Amniotic epithelial cell (primary cell): ENCODE data around the gene AGK.
A peak's percentile ranks its signal among the peaks of the same experiment; 100 is the strongest.

ENCODE experiments used
- DNase-seq: peaks from one replicate; pipeline ENCODE4 v3.0.0-alpha.2; 2010; ENCODE audit warnings: low read depth

AGK gene

GRCh38 chr7:141648276-141649114, 97.3 kb downstream of the AGK start:
- no peak for DNase-seq

- no peak for DNase-seq
These were observed 98.1 kb downstream of the AGK start for GRCh38 chr7:141649137-141649864.

GRCh38 chr7:141649865-141650634, 98.8 kb downstream of the AGK start:
- DNase-seq: peak; percentile 90

- DNase-seq: no peak
These were observed 100.2 kb downstream of the AGK start for GRCh38 chr7:141651417-141651816.

- no peak for DNase-seq
These were observed 101.5 kb downstream of the AGK start for GRCh38 chr7:141652691-141653090.

GRCh38 chr7:141654551-141654950, 103.3 kb downstream of the AGK start:
- DNase-seq: peak; percentile 64

- DNase-seq: no peak
These were observed 108.3 kb downstream of the AGK start for GRCh38 chr7:141659501-141659900.

GRCh38 chr7:141660259-141660658, 109.0 kb downstream of the AGK start:
- DNase-seq: no peak

GRCh38 chr7:141663081-141663849, 112.1 kb downstream of the AGK start:
- DNase-seq: no peak

- no peak for DNase-seq
These were observed 113.2 kb downstream of the AGK start for GRCh38 chr7:141664450-141664849.

GRCh38 chr7:141665208-141666035, 114.2 kb downstream of the AGK start:
- no peak for DNase-seq

GRCh38 chr7:141666071-141666470, 114.9 kb downstream of the AGK start:
- no peak for DNase-seq

GRCh38 chr7:141668853-141669252, 117.6 kb downstream of the AGK start:
- no peak for DNase-seq

GRCh38 chr7:141671705-141672496, 120.7 kb downstream of the AGK start:
- DNase-seq: no peak

GRCh38 chr7:141673346-141673745, 122.1 kb downstream of the AGK start:
- no peak for DNase-seq

GRCh38 chr7:141674171-141674671, 123.0 kb downstream of the AGK start:
- no peak for DNase-seq

GRCh38 chr7:141674702-141675101, 123.5 kb downstream of the AGK start:
- no peak for DNase-seq

- DNase-seq: no peak
These were observed 124.4 kb downstream of the AGK start for GRCh38 chr7:141675436-141676215.

- DNase-seq: no peak
These were observed 125.4 kb downstream of the AGK start for GRCh38 chr7:141676618-141677017.
